Activated CD4-positive, alpha-beta T cell treated with anti-CD3 and anti-CD28 coated beads, Interleukin-2, Interleukin-4, amounts not matched to agents 100 ng/mL and 50 ng/mL, durations not matched to agents 16 hours and 8 hours (primary cell): ENCODE measurements around the gene COL18A1.

Experiments
- DNase-seq: peaks from one replicate; pipeline ENCODE4 v3.0.0-alpha.2; 2020; ENCODE audit warnings: low spot score

Gene COL18A1

DNA sequence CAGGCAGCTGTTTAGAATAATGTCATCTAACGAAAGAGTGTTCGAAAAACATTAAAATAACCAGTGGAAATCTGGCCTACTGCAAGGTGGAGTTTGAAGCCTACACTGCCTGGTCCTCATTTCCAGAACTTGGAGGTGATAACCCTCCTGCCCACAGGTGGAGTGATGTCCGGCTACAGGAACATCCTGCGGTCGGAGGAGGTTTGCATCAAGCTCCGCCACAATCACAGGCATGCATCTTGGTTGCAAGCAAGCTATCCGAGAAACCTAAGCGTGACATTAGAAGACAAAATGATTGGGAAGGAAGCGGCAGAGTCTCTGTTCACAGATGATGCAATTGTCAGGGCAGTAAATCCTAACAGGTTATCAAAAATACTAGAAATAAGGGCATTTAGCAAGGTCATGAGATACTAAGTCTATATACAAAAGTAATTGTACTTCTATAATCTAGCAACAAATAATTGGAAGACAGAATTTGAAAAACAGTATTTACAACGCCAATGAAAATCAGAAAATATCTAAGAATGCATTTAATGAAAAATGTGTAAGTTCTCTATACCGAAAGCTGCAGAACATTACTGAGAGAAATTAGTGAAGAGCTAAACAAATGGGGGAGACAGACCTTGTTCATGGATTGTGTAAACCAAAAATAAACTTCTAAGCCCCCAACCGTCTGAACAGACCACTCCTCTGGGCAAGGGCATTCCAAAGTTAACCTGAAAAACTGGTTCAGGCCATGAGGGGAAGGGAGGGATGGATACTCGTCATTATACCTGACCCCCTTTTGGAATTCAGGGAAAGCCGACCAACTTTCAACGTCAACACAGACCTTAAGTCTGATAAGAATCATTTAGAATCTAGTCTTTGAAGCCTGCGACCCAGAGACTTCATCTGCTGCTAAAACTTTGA, 141.9 kb downstream of the COL18A1 start:
- DNase-seq: no peak

DNA sequence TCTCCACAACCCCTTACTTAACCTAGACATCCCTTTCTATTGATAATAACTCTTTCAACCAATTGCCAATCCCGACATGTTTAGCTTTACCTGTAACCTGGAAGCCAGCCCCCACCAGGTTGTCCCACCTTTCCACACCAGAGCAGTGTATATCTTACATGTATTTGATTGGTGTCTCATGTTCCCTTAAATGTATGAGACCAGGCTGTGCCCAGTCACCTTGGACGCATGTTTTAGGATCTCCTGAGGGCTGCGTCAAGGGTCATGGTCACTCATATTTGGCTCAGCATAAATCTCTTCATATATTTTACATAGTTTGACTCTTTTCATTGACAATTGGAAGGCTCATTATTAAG, 142.6 kb downstream of the COL18A1 start:
- DNase-seq: no peak

DNA sequence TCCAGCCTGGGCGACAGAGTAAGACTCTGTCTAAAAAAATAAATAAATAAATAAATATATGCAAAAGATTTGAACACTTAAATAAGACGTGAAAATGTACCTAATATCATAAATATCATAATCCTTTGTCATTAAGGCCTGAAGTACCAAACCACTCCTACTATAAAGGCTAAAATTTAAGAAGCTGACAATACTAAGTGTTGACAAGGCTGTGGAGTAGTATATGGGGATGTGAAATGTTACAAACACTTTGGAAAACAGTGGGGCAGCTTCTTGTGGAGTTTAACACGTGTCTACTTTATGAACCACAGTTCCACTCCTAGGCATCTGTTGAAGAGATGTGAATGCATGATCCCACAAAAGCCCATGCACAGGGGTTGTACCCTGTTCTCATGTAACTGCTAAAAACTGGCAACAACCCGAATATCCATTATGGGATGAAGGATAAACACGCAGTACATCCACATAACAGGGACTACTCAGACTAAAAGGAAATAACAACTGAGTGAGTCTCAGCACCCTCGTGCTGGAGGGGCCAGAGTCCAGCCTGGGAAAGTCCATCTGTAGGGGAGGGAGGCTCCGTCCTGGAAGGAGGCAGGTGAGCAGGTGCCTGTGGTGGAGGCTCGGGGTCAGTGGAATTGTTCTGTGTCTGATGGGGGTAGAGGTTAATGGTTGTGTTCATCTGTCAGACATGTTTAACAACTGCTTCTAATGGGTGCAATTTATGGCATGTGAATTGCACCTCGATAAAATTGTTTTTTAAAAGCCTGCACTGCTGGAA, 143.9 kb downstream of the COL18A1 start:
- DNase-seq: no peak

DNA sequence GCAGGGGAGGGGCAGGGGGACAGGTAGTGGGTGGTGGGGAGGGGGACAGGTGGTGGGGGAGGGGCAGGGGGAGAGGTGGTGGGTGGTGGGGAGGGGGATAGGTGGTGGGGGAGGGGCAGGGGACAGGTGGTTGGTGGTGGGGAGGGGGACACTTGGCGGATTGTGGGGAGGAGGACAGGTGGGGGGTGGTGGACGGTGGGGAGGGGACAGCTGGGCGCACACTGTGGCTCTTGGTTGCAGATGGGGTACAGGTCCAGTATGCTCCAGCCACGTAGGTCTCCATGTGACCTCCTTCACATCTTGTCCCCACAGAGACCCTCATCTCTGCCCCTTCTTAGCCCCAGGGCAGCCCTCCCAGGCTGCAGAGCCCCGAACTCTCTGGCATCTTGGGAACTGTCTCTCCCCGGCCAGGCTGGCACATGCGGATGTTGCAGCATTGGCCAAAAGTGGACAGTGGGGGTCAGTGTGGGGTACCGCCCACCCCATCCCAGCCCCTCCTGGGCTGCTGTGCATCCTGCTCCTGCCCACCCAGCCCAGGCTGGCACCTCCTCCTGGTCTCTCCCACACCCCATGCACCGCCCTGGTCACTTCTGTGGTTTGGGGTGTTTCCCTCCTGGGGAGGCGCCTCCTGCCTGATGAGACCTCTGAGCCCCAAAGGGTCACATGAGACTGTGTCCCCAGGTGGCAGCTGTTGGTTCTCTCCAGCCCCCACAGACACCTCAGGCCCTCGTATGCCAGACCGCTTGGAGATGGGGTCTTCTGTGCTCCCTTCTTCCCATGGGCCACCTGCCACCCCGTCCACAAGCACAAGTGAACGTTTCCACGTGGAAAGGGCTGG, 144.9 kb downstream of the COL18A1 start:
- peak; percentile 19 for DNase-seq

DNA sequence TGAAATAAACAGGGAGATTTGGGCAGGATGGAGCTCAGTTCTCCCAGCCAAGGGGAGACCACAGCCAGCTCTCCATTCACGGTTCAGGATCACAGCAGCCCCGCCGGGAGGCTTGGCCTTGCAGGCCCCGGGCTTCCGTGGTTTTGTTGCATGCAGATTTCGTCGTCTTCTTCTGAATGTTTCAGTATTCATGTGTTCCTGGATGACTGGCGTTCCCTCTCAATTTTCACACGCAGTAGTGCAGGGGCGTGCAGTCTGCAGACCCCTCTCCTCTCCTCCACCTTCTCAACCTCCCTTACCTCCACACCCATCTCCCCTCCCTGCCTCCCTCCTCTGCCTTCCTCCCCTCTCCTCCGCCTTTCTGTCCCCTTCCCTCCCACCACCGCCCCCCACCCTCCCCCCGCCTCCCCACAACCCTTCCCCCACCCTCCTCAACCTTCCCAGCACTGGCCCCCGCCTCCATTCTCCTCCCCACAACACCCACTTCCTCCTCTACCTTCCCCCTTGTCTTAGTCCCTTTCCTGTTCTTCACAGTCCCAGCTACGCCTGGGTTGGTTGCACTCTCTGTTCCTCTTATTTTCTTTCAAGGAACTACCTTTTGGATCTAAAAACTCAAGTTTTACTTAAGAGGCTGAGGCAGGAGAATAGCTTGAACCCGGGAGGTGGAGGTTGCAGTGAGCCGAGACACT, 145.7 kb downstream of the COL18A1 start:
- DNase-seq: peak; percentile 79

DNA sequence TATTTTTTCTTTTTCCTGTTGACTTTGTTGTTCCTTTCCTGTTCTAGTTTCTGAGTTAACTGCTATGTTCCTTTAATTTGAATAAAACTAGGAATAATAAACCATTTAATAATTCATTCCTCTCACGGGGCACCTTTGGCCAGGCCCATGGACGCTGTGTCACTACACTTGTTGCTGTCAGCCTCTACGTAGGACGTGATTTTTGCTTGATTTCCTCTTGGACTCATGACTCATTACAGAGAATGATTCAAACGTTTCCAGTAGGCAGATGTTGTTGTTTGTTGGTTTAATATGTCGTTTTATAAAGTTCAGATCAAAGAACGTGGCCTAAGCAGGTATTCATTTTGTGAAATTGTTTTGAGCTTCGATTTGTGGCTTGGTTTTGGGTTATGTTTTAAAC, 146.4 kb downstream of the COL18A1 start:
- DNase-seq: peak; percentile 87

DNA sequence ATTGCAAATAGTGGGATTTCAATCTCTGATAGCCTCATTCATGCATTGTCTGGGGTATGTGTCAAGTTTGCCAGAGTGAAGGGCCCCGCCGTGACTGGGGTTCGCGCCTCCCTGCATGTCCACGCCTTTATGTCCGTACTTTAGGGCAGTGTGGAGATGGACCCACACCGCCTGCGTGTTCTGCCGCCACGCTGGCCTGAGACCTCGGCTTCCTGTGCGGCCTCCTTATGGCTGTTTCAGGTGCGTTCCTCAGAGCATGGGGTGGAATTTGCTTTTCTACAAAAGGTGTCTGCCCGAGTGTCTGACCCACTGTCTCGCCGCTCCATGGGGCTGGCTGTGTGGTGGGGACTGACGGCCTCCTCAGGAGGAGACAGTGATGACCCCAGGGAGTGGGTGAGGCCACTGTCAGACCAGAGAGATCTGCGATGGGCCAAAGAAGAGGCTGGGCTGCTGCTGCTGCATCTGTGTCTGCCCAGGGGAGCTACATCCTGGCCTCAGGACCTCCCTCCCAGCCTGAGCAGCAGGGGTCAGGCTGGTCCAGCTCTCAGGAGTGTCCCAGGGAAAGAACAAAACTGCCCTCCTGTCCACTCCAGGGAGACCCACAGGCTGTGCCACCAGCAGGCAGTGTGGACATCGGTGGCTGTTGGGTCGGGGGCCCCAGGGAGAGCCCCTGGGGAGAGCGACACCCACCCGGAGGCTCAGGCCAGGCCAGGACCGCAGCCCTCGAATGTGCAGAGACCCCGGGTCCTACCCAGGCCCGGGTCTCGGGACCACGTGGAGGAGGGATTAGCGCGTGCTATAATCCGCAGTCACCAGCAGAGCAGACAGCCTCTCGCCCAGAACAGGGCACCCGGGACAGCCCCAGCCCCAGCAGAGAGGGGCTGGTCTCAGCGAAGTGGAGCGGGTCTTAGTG, 147.1 kb downstream of the COL18A1 start:
- DNase-seq: no peak

DNA sequence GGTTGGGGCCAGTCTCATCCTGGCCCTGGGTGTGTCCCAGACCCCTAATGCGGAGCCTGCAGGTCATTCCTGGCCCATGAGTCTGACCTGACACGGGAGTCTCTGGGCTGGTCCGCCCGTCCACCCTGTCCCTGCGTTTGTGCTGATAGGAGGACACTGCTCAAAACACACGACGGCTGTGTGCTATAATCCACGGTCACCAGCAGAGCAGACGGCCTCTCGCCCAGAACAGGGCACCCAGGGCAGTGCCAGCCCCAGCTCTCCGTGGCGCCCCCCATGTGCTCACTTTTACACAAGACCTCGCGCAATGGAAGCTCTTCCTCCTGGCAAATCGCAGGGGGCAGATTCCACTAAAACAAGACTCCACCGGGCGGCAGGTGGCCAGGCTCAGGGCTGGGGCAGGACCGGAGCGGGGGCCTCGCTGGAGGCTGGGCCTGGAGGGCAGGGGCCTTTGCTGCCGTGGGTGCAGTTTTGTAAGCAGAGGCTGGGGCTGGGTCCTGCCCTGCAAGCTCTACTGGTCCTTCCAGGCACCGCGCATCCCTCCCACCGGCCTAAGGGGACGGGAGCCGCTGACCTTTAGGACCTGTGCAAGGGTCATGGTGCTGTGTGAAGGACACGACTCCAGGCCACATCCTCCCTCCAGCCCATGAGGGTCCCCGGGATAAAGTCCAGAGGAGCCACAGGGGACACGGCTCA, 147.9 kb downstream of the COL18A1 start:
- no peak for DNase-seq

DNA sequence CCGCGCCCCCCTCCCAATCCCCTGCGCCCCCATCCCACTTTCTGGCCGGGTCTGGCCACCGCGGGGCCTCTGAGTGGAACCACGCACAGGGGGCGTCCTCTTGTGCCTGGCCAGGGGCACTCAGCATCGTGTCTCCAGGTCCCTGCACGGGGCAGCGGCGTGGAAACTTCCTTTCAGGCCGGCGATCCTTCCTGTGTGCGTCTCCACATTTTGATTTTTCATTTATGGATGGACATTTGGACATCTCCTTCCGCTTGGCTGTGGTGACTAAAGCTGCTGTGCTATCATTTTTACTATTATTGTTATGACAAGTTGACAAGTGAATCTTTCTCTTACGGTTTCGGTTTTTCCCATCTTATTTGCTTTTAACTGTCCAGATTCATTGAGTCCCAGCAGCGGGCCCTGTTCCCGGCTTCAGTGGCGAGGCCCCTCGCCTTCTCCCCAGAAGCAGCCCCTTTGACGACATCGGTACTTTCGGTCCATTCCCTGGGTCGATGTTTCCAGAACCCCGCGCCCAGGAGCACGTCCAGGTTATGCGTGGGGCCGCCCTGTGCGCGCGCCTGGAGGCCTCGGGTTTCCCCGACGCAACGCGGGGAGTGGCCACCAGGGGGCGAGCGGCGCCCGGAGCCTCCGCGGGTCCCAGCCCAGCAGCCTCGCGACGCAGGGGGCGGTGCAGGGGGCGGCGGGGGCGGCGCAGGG, 149.7 kb downstream of the COL18A1 start:
- peak; percentile 88 for DNase-seq

DNA sequence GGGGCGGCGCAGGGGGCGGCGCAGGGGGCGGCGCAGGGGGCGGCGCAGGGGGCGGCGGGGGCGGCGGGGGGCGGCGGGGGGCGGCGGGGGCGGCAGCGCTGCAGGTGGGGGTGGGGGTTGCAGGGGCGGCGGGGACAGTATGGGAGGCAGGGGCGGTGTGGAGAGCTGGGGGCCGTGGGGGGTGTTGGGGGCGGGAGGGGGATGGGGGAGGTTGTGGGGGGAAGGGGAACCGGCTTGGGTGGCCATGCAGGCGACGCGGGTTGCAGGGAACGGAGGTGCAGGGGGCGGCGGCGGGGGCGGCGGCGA, 150.2 kb downstream of the COL18A1 start:
- peak; percentile 12 for DNase-seq

DNA sequence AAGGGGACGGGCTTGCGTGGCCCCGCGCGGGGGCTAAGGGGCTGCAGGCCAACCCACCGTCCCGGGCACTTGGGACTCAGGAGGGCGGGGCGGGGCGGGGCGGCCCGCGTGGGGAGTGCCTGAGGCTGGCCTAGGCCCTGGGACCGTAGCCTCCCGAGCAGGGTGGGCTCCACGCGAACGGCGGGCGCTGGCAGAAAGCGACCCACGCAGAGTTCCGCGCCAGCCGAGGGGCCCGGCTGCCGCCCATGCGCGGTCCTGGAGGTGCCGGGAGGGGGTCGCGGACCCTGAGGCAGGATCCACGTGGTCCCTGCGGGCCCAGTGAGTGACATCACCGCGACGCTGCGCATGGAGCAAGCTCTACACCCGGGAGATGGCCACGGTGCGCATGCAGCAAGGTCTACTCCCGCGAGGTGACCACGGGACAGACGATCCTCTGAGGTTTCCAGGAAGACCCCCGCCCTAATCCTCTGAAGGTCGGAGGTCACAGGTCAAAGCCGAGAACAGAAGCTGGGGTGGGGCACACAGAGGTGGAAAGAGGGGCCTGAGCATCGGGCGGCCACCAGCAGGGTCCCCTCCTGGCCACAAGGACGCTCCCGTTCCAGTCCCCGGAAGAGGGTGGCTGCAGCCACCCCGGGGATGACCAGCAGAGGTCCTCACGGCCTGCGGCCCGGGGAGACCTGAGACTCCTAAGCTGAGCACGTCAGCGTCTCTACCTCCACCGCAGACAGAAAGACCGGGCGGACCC, 150.8 kb downstream of the COL18A1 start:
- DNase-seq: peak; percentile 53

DNA sequence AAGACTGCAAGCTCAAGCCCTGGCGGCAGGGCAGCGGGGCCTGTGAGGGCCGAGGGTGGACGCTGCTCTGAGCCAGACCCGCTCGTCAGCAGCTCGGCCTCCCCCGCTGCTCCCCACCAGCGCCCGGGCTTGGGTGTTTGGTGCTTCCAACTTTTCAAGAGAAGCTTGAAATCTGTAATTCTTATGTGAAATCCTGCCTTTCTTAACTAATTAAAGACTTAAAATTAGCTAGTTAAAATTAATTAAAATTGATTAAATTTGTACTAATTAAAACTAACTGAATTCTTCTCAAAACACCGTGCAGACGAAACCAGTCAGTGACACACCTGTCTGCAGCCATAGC, 151.3 kb downstream of the COL18A1 start:
- DNase-seq: no peak

DNA sequence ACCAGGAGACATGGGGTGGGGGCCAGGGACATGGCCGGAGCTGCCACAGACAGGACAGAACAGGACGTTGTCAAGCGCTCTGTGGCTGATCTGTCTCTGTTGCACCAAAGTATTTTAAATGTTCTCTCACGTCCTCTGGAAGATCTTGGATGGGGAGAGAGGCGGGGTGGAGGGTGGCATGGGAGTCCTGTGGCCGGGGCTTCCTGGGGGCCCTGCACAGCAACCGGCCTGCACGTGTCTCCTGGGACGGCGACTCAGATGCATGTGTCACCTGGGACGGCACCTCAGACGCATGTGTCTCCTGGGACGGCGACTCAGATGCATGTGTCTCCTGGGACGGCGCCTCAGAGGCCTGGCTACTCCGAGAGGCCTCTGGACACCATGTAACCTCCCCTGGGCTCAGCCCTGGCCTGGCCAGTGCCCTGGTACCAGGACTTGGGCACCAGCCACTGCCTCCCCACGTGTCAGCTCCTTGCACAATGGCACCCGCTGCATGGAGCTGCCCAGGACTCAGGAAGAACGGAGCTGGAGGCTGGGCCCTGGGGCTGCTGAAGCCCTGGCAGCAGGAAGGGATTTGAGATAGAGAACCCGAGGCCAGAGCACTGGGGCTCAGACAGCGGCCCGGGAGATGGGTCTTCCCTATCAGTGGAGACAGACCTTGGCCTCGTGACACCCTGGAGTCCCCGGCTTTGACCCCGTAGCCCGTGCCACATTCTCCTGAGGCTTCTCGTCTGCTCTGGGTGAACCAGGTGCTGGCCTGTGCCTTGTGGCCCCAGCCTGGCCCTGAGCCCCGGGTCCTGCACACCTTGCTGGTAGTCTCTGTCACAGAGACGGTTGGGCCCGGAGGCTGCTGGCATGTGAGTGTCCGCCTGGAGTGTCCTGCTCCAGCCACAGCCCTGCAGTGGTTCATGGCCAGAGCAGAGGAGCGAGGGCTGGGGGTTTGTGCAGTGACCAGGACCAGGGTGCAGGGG, 152.0 kb downstream of the COL18A1 start:
- DNase-seq: no peak

DNA sequence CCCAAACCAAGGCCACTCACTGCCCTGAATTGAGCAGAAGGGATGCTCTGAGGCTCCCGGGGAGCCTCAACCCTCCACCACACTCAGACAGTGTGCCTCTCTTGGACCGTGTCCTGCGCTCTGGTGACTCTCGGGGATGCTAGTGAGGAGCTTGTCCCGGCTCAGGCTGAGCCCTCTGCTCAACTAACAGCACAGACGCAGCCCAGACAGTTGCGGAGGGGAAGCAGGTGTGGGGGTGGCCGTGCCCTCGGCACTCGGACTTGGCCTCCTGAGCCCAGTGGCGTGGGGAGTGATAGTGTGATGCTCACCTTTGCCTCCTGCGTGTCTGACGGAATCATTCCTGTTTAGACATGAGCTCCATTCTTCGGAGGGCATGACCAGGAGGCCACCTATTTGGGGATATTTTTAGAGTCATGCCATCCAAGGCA, 152.7 kb downstream of the COL18A1 start:
- no peak for DNase-seq

DNA sequence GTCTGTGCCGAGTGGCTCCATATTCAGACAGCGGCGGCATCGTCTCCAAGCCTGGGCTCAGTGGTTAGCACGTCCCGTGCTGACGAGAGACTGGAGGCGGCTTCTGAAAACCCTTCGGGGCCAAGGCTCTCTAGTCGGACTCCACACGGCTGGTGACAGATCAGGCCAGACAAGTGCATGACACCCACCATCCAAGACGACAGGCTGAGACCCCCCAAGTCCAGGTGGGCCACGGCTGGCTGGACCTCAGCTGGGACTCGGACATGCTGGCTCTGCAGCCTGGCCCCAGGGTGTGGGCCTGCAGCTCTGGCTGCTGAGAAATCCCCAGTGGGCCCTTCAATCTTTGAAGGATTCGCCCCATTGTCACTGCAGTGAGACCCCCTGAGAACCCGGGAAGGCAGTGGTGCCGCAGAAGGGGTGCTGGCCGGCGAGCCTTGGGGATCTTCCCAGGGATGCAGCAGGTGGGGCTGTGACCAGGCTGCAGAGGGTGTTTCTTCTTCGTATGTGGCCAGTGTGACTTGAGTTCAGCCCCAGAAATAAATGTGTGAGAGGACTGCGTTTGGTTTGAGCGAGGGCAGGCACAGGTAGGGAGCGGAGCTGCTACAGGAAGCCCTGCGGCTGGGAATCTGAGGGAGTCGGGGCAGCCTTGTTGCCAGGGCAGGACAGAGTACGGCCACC, 153.2 kb downstream of the COL18A1 start:
- DNase-seq: no peak

DNA sequence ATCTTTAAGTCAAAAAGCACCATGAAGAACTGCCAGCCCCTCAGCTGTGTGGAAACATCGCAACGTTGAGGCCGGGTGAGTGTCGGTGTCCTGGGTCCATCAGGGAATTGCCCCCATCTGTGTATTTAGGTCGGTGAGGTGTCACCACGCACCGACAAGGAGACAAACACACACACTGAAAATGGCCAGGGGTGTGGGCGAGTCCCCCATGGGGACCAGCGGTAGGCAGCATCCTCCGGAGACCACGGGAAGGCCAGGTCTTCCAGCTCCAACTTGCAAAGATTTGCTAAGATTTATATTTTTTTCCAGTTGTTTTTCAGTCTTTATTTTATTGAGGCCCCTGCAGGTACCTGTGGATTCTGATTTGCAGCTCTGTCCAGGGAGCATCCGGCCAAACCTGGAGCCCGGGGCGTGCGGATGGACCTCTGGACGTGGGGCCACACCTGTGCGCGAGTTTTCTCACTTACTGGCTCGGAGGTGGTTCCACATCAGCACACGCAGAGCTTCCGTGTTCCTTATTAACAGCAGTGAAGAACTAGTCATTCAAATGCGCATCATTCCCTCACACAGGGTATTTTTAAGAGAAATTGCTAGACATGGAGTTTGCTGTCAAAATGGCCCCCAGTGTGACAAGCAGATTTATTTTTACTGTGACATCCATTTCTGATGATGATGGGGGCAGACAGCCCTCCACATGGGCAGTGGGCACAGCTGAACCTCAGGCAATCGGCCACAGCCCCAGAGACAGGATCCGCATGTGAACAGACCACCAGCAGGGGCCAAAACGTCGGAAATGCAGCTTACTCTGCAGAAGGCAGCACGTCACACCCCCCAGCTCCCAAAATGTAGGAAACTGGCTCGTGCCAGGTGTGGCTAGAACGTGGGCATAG, 154.5 kb downstream of the COL18A1 start:
- no peak for DNase-seq
